Measurements from ENCODE around the gene MEF2B.

MEF2B gene

DNA sequence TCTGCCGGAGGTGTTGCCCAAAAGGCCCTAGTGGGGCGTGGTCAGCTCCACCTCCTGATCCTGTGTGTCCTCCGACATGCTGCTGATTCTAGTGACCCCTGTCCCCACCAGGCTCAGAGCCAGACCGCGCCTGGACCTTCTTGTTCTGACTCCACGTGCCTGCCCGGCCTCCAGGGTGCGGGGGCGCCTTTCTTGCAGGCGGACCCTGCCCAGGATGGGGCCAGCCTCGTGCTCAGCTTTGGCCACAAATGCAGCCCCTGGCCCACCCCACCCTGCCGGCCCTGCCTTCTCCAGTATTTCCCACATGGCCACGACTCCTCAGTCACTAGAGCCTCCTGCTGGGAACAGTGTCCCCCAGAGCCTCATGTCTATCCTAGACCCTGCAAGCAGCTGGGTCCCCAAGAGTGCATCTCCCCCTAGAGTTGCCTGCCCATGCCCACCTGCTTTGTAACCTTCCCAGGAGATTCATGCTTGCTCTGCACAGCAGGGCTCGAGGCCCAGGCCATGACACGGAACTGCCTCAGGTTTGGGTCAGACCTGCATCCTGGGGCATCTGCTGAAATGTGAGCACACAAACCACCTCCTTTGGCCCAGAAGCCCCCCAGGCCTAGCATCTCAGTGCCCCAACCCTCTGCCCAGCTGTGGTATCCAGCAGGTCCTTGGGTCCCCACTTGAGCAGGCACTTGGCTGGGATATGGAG, 58.8 kb downstream of the MEF2B start:
- TF ChIP-seq EZH2 (IDR thresholded peaks at IDR 0.05; ENCODE audit: borderline replicate concordance, low read length) = no peak
- TF ChIP-seq, protein P1, sequence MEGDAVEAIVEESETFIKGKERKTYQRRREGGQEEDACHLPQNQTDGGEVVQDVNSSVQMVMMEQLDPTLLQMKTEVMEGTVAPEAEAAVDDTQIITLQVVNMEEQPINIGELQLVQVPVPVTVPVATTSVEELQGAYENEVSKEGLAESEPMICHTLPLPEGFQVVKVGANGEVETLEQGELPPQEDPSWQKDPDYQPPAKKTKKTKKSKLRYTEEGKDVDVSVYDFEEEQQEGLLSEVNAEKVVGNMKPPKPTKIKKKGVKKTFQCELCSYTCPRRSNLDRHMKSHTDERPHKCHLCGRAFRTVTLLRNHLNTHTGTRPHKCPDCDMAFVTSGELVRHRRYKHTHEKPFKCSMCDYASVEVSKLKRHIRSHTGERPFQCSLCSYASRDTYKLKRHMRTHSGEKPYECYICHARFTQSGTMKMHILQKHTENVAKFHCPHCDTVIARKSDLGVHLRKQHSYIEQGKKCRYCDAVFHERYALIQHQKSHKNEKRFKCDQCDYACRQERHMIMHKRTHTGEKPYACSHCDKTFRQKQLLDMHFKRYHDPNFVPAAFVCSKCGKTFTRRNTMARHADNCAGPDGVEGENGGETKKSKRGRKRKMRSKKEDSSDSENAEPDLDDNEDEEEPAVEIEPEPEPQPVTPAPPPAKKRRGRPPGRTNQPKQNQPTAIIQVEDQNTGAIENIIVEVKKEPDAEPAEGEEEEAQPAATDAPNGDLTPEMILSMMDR (IDR thresholded peaks at IDR 0.05; ENCODE audit: low read length) = no peak
- H3F3A ChIP-seq (ENCODE audit: insufficient read depth, low read length) = no peaks in the 10 kb centered on the region
- no peak overlapping the region for H3K4me2 ChIP-seq (ENCODE audit: low read length)
- no peak overlapping the region for H3K4me3 ChIP-seq (ENCODE audit: low read depth, low read length, poor library complexity, severe bottlenecking)
- no peaks in the 10 kb centered on the region; the same call in 1 of the 2 replicates for H3K27me3 ChIP-seq (ENCODE audit: insufficient read depth, low read length)
- H3K36me3 ChIP-seq (ENCODE audit: insufficient read depth, low read length) = no peaks in the 10 kb centered on the region; the same call in 1 of the 2 replicates
- H3K9ac ChIP-seq (ENCODE audit: low read length) = no peak overlapping the region
- H3K27ac ChIP-seq (ENCODE audit: low read depth, low read length, poor library complexity, severe bottlenecking) = no peak overlapping the region
- H3K79me2 ChIP-seq (ENCODE audit: insufficient read depth, low read length) = no peaks in the 10 kb centered on the region
- H3K4me1 ChIP-seq (ENCODE audit: insufficient read depth, low read length, severe bottlenecking) = peaks cover 9% of the 10 kb centered on the region
- H4K20me1 ChIP-seq (ENCODE audit: insufficient read depth, low read length) = no peaks in the 10 kb centered on the region
- H3K9me3 ChIP-seq (ENCODE audit: low read length) = no peaks in the 10 kb centered on the region
- no peak overlapping the region for H2AFZ ChIP-seq (ENCODE audit: low read length)
- no peaks in the 10 kb centered on the region for H3K9me2 ChIP-seq (ENCODE audit: low read depth, low read length)

DNA sequence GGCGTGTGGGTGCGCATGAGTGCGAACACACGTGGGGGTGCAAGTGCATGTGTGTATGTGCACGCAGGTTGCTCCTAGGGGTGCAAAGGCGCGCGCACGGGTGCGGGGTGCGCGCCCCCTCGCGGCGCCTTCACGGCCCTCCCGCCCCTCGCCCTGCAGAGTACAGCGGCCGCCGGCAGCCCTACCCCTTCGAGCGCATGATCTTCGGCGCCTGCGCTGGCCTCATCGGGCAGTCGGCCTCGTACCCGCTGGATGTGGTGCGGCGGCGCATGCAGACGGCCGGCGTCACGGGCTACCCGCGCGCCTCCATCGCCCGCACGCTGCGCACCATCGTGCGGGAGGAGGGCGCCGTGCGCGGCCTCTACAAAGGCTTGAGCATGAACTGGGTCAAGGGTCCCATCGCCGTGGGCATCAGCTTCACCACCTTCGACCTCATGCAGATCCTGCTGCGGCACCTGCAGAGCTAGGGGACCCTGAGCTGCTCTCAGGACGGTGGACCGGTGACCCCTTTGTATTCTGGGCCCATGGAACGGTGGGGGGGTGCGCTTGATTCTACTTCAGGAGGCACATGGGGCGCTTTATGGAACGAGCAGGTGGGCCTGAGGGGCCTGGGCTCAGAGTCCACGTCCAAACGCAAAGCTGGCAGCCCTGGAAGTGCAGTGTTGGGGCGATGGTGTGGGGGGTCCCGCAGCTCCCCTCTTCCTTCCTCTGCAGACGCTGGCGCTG, 59.5 kb downstream of the MEF2B start:
- Histone ChIP-seq H4K20me1 (ENCODE audit: insufficient read depth, low read length) (no peaks in the 10 kb centered on the region), H3K27ac (ENCODE audit: low read depth, low read length, poor library complexity, severe bottlenecking) (no peak overlapping the region), H3K79me2 (ENCODE audit: insufficient read depth, low read length) (no peaks in the 10 kb centered on the region), H3K9me2 (ENCODE audit: low read depth, low read length) (no peaks in the 10 kb centered on the region), H3K4me2 (ENCODE audit: low read length) (peak overlapping the region; percentile 44), H3F3A (ENCODE audit: insufficient read depth, low read length) (no peaks in the 10 kb centered on the region), H3K9me3 (ENCODE audit: low read length) (no peaks in the 10 kb centered on the region), H3K4me3 (ENCODE audit: low read depth, low read length, poor library complexity, severe bottlenecking) (peak overlapping the region; percentile 38), H3K27me3 (ENCODE audit: insufficient read depth, low read length) (no peaks in the 10 kb centered on the region; the same call in 1 of the 2 replicates), H3K9ac (ENCODE audit: low read length) (no peak overlapping the region), H3K36me3 (ENCODE audit: insufficient read depth, low read length) (no peaks in the 10 kb centered on the region; the same call in 1 of the 2 replicates), H3K4me1 (ENCODE audit: insufficient read depth, low read length, severe bottlenecking) (peaks cover 9% of the 10 kb centered on the region), H2AFZ (ENCODE audit: low read length) (no peak overlapping the region)
- TF ChIP-seq EZH2 (IDR thresholded peaks at IDR 0.05; ENCODE audit: borderline replicate concordance, low read length) = no peak
- TF ChIP-seq, protein P1 (IDR thresholded peaks at IDR 0.05; ENCODE audit: low read length) = peak; percentile 44

DNA sequence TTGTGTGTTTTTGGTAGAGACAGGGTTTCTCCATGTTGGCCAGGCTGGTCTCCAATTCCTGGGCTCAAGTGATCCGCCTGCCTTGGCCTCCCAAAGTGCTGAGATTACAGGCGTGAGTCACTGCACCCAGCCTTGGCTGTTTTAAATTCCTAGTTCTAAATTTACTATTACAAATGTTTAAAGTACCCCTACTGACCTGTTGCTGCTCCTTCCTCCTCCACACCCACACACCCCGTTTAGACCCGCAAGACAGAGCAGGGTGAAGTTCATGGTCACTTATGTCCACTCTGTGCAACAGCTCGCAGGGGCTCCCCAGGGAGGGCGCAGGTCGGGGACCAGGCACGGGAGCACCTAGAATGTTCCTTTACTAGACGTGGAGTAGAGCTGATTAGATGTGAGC, 60.5 kb downstream of the MEF2B start:
- H3K4me1 ChIP-seq (ENCODE audit: insufficient read depth, low read length, severe bottlenecking) = peaks cover 9% of the 10 kb centered on the region
- H3K4me3 ChIP-seq (ENCODE audit: low read depth, low read length, poor library complexity, severe bottlenecking) = no peak overlapping the region
- no peaks in the 10 kb centered on the region for H3K9me3 ChIP-seq (ENCODE audit: low read length)
- TF ChIP-seq, protein P1 (IDR thresholded peaks at IDR 0.05; ENCODE audit: low read length) = no peak
- TF ChIP-seq EZH2 (IDR thresholded peaks at IDR 0.05; ENCODE audit: borderline replicate concordance, low read length) = no peak
- no peaks in the 10 kb centered on the region for H3F3A ChIP-seq (ENCODE audit: insufficient read depth, low read length)
- no peak overlapping the region for H3K9ac ChIP-seq (ENCODE audit: low read length)
- no peaks in the 10 kb centered on the region for H3K9me2 ChIP-seq (ENCODE audit: low read depth, low read length)
- no peaks in the 10 kb centered on the region; the same call in 1 of the 2 replicates for H3K27me3 ChIP-seq (ENCODE audit: insufficient read depth, low read length)
- no peak overlapping the region for H2AFZ ChIP-seq (ENCODE audit: low read length)
- no peak overlapping the region for H3K27ac ChIP-seq (ENCODE audit: low read depth, low read length, poor library complexity, severe bottlenecking)
- no peak overlapping the region for H3K4me2 ChIP-seq (ENCODE audit: low read length)
- H3K36me3 ChIP-seq (ENCODE audit: insufficient read depth, low read length) = no peaks in the 10 kb centered on the region; the same call in 1 of the 2 replicates
- H3K79me2 ChIP-seq (ENCODE audit: insufficient read depth, low read length) = no peaks in the 10 kb centered on the region
- H4K20me1 ChIP-seq (ENCODE audit: insufficient read depth, low read length) = no peaks in the 10 kb centered on the region

Measured in OCI-LY1 (cell line).